OCI-LY7 (cell line): Measurements from ENCODE around the gene ZNF518B. TPM values are rescaled to one million over a fixed set of nuclear protein-coding genes. Genes with fewer than 3 reads are reported as not detected.

Experiments
- BruUV-seq: library from RNA; stranded (reverse); fragments of 400-500 nt; replicated peaks from 2 replicates; lab custom pipeline; 2021; lab: Mats Ljungman, UMichigan
- CTCF ChIA-PET: fragments of 300-600 bp; sonication (Branson Sonifier 250); formaldehyde crosslinking; loops from one replicate; lab custom pipeline; 2022; ENCODE audit warnings: antibody characterized with exemption; ENCODE audit not compliant: unreplicated experiment; lab: Charles Lee
- POLR2A ChIA-PET: fragments of 300-600 bp; sonication (Branson Sonifier 250); formaldehyde crosslinking; loops from one replicate; lab custom pipeline; 2022; ENCODE audit warnings: antibody characterized with exemption; lab: Charles Lee
- DNase-seq: peaks from one replicate; pipeline ENCODE4 v3.0.0-alpha.2; 2015; ENCODE audit warnings: low spot score
- H2AFZ ChIP-seq: fragments of 200-600 bp; sonication (generic), shearing (Covaris generic); 2 replicates; pipeline ENCODE4 v1.6.1; 2014; ENCODE audit warnings: mild to moderate bottlenecking, antibody characterized with exemption, low read length, moderate library complexity
- H3K27ac ChIP-seq: fragments of 200-600 bp; sonication (generic); 2 replicates; pipeline ENCODE4 v1.5.1; 2014; ENCODE audit warnings: mixed run types, low read depth, mild to moderate bottlenecking, moderate library complexity, low read length, inconsistent platforms; ENCODE audit not compliant: poor library complexity, severe bottlenecking
- H3K36me3 ChIP-seq: fragments of 200-600 bp; sonication (generic); 2 replicates; pipeline ENCODE4 v1.6.1; 2014; ENCODE audit warnings: mild to moderate bottlenecking, antibody characterized with exemption, low read length, moderate library complexity, mixed read lengths; ENCODE audit not compliant: insufficient read depth
- H3K4me1 ChIP-seq: fragments of 200-600 bp; sonication (generic); 2 replicates; pipeline ENCODE4 v1.5.1; 2014; ENCODE audit warnings: mild to moderate bottlenecking, low read length; ENCODE audit not compliant: insufficient read depth, poor library complexity, severe bottlenecking
- H3K4me2 ChIP-seq: fragments of 200-600 bp; sonication (generic); 2 replicates; pipeline ENCODE4 v1.6.1; 2014; ENCODE audit warnings: mild to moderate bottlenecking, low read length
- H3K4me3 ChIP-seq: fragments of 200-600 bp; sonication (generic); 2 replicates; pipeline ENCODE4 v1.5.1; 2014; ENCODE audit warnings: mild to moderate bottlenecking, low read depth, low read length; ENCODE audit not compliant: poor library complexity, severe bottlenecking
- H3K79me2 ChIP-seq: fragments of 200-600 bp; sonication (generic); 2 replicates; pipeline ENCODE4 v1.6.1; 2016; ENCODE audit warnings: low read depth, mild to moderate bottlenecking, low read length, moderate library complexity, mixed read lengths; ENCODE audit not compliant: insufficient read depth
- H3K9me2 ChIP-seq: fragments of 200-600 bp; sonication (generic); 2 replicates; pipeline ENCODE4 v1.6.1; 2016; ENCODE audit warnings: mild to moderate bottlenecking, low read length, mixed read lengths; ENCODE audit not compliant: insufficient read depth
- H3K9me3 ChIP-seq: fragments of 200-600 bp; sonication (generic); 2 replicates; pipeline ENCODE4 v1.6.1; 2014; ENCODE audit warnings: mild to moderate bottlenecking, mixed run types, low read length, mixed read lengths
- H4K20me1 ChIP-seq: fragments of 200-600 bp; sonication (generic); 2 replicates; pipeline ENCODE4 v1.6.1; 2014; ENCODE audit warnings: mild to moderate bottlenecking, antibody characterized with exemption, low read length, moderate library complexity, mixed read lengths; ENCODE audit not compliant: insufficient read depth
- EZH2phosphoT487 ChIP-seq: fragments of 200-600 bp; sonication (generic); IDR thresholded peaks from 2 replicates; pipeline ENCODE4 v1.6.1; 2018; ENCODE audit warnings: low read depth, borderline replicate concordance, mild to moderate bottlenecking, mixed run types, antibody characterized with exemption, low read length, moderate library complexity, mixed read lengths
- intact Hi-C: fragments of 100-400 bp; cut with micrococcal nuclease; formaldehyde crosslinking; loops from one replicate; pipeline ENCODE4 v1.10.0; 2022; ENCODE audit not compliant: unreplicated experiment
- total RNA-seq, 2 experiments: library from RNA; depleted of rRNA in 1 of 2; stranded (reverse); fragments of >200 nt in 1 of 2; shearing (Covaris generic) in 1 of 2; gene quantifications; 2 replicates each; pipeline ENCODE4 v1.2.3, GENCODE V29; 2014 to 2022
- TF ChIP-seq, protein P1 (sequence below): fragments of 200-600 bp; sonication (generic); conservative IDR thresholded peaks from 2 replicates; pipeline ENCODE4 v1.5.1; 2014; ENCODE audit warnings: mild to moderate bottlenecking, antibody characterized with exemption, low read length, moderate library complexity, mixed read lengths

The ZNF518B gene
- total RNA-seq, 2 experiments from 2014 or later: 19.1 to 30.2 TPM

DNA sequence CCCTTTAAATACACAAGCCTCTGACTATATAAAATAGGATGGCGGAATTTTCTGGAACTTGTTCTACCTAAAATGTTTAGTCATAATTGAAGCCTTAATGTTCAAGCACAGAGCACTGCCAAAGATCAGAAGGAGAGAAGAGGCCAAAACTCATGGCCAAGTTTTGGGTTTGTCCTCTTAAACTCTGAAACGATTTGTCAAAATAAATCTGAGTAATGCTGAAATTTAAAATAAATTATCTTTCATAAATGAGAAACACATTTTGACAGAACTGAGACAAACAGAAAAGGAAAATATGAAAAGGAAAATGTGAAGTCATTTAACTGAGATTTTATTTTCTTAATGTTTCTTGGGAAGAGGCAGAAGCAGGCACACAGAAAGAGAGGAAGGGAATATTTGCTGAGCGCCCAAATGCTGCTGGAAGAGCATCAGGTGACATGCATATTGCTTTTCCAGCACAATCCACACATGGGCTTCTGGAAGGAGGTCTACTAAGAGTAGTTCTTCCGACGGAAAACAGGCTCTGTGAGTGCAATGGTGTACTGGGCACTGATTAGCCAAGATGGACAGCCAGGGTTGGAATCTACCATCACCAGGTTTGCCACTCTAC lies 47.4 kb upstream of the ZNF518B start:
- TF ChIP-seq, protein P1, sequence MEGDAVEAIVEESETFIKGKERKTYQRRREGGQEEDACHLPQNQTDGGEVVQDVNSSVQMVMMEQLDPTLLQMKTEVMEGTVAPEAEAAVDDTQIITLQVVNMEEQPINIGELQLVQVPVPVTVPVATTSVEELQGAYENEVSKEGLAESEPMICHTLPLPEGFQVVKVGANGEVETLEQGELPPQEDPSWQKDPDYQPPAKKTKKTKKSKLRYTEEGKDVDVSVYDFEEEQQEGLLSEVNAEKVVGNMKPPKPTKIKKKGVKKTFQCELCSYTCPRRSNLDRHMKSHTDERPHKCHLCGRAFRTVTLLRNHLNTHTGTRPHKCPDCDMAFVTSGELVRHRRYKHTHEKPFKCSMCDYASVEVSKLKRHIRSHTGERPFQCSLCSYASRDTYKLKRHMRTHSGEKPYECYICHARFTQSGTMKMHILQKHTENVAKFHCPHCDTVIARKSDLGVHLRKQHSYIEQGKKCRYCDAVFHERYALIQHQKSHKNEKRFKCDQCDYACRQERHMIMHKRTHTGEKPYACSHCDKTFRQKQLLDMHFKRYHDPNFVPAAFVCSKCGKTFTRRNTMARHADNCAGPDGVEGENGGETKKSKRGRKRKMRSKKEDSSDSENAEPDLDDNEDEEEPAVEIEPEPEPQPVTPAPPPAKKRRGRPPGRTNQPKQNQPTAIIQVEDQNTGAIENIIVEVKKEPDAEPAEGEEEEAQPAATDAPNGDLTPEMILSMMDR: no peak
- TF ChIP-seq EZH2phosphoT487: no peak
- H3K4me2 ChIP-seq: no peak overlapping the region
- no peaks in the 10 kb centered on the region for H3K36me3 ChIP-seq
- no peak overlapping the region for H3K27ac ChIP-seq
- H4K20me1 ChIP-seq: no peaks in the 10 kb centered on the region
- intact Hi-C loops: no loop called here
- DNase-seq: no peak
- BruUV-seq: no TSS peak
- no peaks in the 10 kb centered on the region for H3K4me1 ChIP-seq
- no peak overlapping the region for H2AFZ ChIP-seq
- ChIA-PET CTCF (no interaction called here), POLR2A (no interaction called here)
- no peaks in the 10 kb centered on the region for H3K9me2 ChIP-seq
- H3K4me3 ChIP-seq: no peak overlapping the region
- no peaks in the 10 kb centered on the region for H3K79me2 ChIP-seq
- no peaks in the 10 kb centered on the region; the same call in 1 of the 2 replicates for H3K9me3 ChIP-seq

DNA sequence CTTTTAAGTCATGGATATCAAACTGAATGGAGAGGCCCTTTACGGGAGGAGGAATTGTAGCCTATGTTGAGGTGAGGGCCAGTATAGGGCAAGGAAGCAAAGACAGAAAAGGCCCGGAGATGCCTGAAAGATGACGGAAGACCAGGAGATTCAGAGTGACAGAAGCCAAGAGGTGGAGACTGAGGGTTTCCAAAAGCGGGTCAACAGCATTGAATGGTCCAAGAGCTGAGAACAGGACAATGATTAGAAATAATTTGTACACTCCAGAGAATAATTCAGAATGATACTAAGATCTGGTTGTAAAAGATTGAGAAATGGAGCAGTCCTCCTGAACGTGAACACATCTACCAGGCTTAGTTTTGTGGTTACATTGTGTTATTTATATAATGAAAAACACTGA lies 45.5 kb upstream of the ZNF518B start:
- TF ChIP-seq, protein P1: no peak
- no peak for TF ChIP-seq EZH2phosphoT487
- POLR2A ChIA-PET: no interaction called here
- CTCF ChIA-PET: no interaction called here

DNA sequence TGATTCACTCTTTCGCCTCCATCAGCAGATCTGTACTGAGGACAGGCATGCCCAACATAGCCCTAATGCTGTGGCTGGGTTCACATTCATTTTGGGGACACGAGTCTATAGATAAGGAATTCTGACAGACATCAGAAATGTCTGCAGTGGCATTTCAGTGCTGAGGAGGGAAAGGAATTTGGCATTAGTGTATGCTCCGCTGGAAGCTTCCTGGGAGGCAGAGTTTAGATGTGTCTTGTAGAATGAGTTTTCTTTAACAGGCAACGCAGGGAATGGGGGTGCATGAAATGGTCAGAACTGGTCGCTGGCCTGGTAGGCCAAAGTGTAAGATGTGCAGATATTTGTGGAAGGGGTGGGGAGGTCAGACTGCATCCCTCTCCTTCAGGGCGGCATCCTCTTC lies 43.5 kb upstream of the ZNF518B start:
- CTCF ChIA-PET: no interaction called here
- DNase-seq: no peak
- H2AFZ ChIP-seq: no peak overlapping the region
- POLR2A ChIA-PET: no interaction called here
- H4K20me1 ChIP-seq: no peaks in the 10 kb centered on the region
- H3K36me3 ChIP-seq: no peaks in the 10 kb centered on the region
- H3K9me3 ChIP-seq: no peaks in the 10 kb centered on the region; the same call in 1 of the 2 replicates
- no peak overlapping the region for H3K4me2 ChIP-seq
- H3K9me2 ChIP-seq: no peaks in the 10 kb centered on the region
- no peaks in the 10 kb centered on the region for H3K4me1 ChIP-seq
- H3K4me3 ChIP-seq: no peak overlapping the region
- TF ChIP-seq, protein P1: no peak
- no peak for TF ChIP-seq EZH2phosphoT487
- no TSS peak for BruUV-seq
- intact Hi-C loops: no loop called here
- H3K27ac ChIP-seq: no peak overlapping the region
- no peaks in the 10 kb centered on the region for H3K79me2 ChIP-seq

More for the DNA sequence above, 45.5 kb upstream of the ZNF518B start:
- H3K36me3 ChIP-seq: no peaks in the 10 kb centered on the region
- H3K9me2 ChIP-seq: no peaks in the 10 kb centered on the region
- no peak for DNase-seq
- H3K4me2 ChIP-seq: no peak overlapping the region
- H4K20me1 ChIP-seq: no peaks in the 10 kb centered on the region
- H3K9me3 ChIP-seq: no peaks in the 10 kb centered on the region; the same call in 1 of the 2 replicates
- no peaks in the 10 kb centered on the region for H3K79me2 ChIP-seq
- H2AFZ ChIP-seq: no peak overlapping the region
- no peak overlapping the region for H3K27ac ChIP-seq
- intact Hi-C loops: no loop called here
- BruUV-seq: no TSS peak
- H3K4me1 ChIP-seq: no peaks in the 10 kb centered on the region
- H3K4me3 ChIP-seq: no peak overlapping the region
